Lung (tissue), 12 donors: ENCODE results near the gene IQCB1. TPM values are rescaled to one million over a fixed set of nuclear protein-coding genes. Genes with fewer than 3 reads are reported as not detected.
"Not testable (repeated sequence)": the region's sequence is repeated elsewhere in the genome, so short reads cannot be mapped to it uniquely, and the experiment has no call there.

Experiments used
- ATAC-seq: fragments of 200-7000 bp; cut with Tn5 transposase; one replicate; pipeline ENCODE4 v1.9.1; 2020; ENCODE audit warnings: moderate number of reproducible peaks; ENCODE audit not compliant: insufficient read depth, low FRiP score
- DNase-seq, 3 donors: peaks; one replicate each; pipeline ENCODE4 v3.0.0-alpha.2; 2013 to 2017
- H3K27ac ChIP-seq, 2 donors: one replicate each; pipeline ENCODE4 v1.5.1; 2013; ENCODE audit warnings: mild to moderate bottlenecking in 2 of 2, moderate library complexity in 2 of 2, control low read depth in 1 of 2, inconsistent platforms in 1 of 2, low read depth in 1 of 2, low read length in 1 of 2
- H3K27me3 ChIP-seq, 3 donors: one replicate each; pipeline ENCODE4 v1.5.1; 2013; ENCODE audit warnings: low read length in 2 of 3; ENCODE audit not compliant: control insufficient read depth in 3 of 3, insufficient read depth in 3 of 3
- H3K36me3 ChIP-seq, 4 donors: one replicate each; pipeline ENCODE4 v1.5.1; 2013; ENCODE audit warnings: low read length in 4 of 4, mild to moderate bottlenecking in 1 of 4, moderate library complexity in 1 of 4; ENCODE audit not compliant: control insufficient read depth in 4 of 4, insufficient read depth in 4 of 4
- H3K4me1 ChIP-seq, 5 donors: one replicate each; pipeline ENCODE4 v1.5.1; 2013; ENCODE audit warnings: low read length in 5 of 5, mild to moderate bottlenecking in 2 of 5, moderate library complexity in 1 of 5; ENCODE audit not compliant: control insufficient read depth in 5 of 5, insufficient read depth in 5 of 5
- H3K4me3 ChIP-seq: one replicate; pipeline ENCODE4 v1.5.1; 2013; ENCODE audit warnings: mild to moderate bottlenecking, control low read depth, moderate library complexity
- H3K9ac ChIP-seq, 2 donors: one replicate each; pipeline ENCODE4 v1.5.1; 2013; ENCODE audit warnings: low read length in 2 of 2, control low read depth in 1 of 2; ENCODE audit not compliant: insufficient read depth in 1 of 2
- H3K9me3 ChIP-seq, 4 donors: one replicate each; pipeline ENCODE4 v1.5.1; 2013; ENCODE audit warnings: low read length in 3 of 4, mild to moderate bottlenecking in 1 of 4, moderate library complexity in 1 of 4; ENCODE audit not compliant: control insufficient read depth in 4 of 4, insufficient read depth in 3 of 4
- WGBS, 2 donors: extraction: QIAGEN DNeasy Blood & Tissue Kit; methylation state at CpG; one replicate each; pipeline ENCODE4 v1.1.7; 2013; 5-methylcytosine and 5-hydroxymethylcytosine counted together
- polyA plus RNA-seq, 2 donors: library from polyadenylated mRNA; stranded (reverse); fragments of 200-250 nt; gene quantifications; one replicate each; pipeline ENCODE4 v1.2.1, GENCODE V29; 2013
- total RNA-seq, 2 donors: library from RNA; depleted of rRNA in 1 of 2; stranded (reverse); fragments of >200 nt in 1 of 2; gene quantifications; one replicate each; pipeline ENCODE4 v1.2.1, GENCODE V29; 2014 to 2021
- TF ChIP-seq, protein P1 (sequence below): IDR thresholded peaks from 2 replicates; pipeline ENCODE4 v1.5.1; 2012; ENCODE audit warnings: mild to moderate bottlenecking; ENCODE audit errors: control extremely low read depth, extremely low read depth
- donor health status: control.
- donor health status: control.
- donor health status: Bipolar disorder and iron deficiency.
- donor health status: healthy.
- donor health status: DM: yes; HTN: yes; CAD: no.

The IQCB1 gene
- total and polyA plus RNA-seq, 4 donors, result 11.7 to 30.7 (median 15.1) TPM

DNA sequence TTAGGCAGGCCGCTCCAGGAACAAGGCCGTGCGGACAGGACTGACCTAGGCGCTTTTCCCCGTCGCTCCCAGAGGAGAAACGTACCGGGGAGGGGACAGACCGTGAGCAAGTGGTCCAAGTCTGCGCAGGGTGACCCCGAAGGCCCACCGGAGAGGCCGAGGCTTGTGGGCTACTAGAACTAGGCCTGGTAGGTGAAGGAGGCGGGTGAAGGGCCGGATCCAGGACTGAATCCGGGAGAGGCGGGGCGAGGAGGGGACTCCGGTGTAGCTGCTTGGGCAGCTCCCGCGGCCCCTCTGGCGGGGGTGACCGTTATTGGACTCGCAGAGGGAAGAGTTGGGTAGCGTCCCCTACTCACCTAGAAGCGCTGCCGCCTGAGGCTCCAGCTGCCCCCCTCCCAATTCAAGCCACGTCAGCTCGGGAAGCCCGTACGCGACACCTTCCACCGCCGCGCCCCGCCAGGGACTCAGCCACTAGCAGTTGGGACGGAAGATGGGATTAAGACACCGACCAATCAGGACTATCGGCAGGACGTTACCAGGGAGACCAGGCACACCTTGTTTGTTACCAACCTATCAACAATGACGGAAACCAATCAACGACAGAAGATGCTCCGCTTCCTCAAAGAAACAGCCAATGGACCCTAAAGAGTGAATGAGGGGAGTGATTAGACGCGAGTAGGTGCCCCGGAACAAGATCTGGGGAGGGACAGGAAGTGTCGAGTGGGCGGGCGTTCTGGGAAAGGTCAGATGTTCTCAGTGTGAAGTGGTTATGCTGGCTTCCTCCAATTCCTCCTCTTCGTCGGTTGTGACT, 85.4 kb downstream of the IQCB1 start, which contains the start of gene GOLGB1:
Gene GOLGB1 (minus strand): TSS at position 466 of the 811 bp plus-strand sequence. CDS start 18,770 bp downstream, outside the sequence.
- H3K27ac ChIP-seq, result peak within 1 kb of the TSS; percentile 94 to 100
- peak within 1 kb of the TSS; percentile 89 to 96 for H3K9ac ChIP-seq
- H3K4me1 ChIP-seq, result peaks cover 0 to 22% (median 9%) of the 10 kb centered on the region in 5 donors
- H3K4me3 ChIP-seq, result peak within 1 kb of the TSS; percentile 92
- peaks cover 0 to 4% (median 3%) of the 10 kb centered on the region in 3 donors for H3K27me3 ChIP-seq
- 0 to 1% methylated on average over 51 of the region's 51 CpGs for WGBS, 2 donors
- ATAC-seq, result peak; percentile 96
- no peaks in the 10 kb centered on the region for H3K36me3 ChIP-seq
- no peaks in the 10 kb centered on the region for H3K9me3 ChIP-seq
- DNase-seq, result peak; percentile 96 to 99 (median 99)
- TF ChIP-seq, protein P1, sequence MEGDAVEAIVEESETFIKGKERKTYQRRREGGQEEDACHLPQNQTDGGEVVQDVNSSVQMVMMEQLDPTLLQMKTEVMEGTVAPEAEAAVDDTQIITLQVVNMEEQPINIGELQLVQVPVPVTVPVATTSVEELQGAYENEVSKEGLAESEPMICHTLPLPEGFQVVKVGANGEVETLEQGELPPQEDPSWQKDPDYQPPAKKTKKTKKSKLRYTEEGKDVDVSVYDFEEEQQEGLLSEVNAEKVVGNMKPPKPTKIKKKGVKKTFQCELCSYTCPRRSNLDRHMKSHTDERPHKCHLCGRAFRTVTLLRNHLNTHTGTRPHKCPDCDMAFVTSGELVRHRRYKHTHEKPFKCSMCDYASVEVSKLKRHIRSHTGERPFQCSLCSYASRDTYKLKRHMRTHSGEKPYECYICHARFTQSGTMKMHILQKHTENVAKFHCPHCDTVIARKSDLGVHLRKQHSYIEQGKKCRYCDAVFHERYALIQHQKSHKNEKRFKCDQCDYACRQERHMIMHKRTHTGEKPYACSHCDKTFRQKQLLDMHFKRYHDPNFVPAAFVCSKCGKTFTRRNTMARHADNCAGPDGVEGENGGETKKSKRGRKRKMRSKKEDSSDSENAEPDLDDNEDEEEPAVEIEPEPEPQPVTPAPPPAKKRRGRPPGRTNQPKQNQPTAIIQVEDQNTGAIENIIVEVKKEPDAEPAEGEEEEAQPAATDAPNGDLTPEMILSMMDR, result no peak

DNA sequence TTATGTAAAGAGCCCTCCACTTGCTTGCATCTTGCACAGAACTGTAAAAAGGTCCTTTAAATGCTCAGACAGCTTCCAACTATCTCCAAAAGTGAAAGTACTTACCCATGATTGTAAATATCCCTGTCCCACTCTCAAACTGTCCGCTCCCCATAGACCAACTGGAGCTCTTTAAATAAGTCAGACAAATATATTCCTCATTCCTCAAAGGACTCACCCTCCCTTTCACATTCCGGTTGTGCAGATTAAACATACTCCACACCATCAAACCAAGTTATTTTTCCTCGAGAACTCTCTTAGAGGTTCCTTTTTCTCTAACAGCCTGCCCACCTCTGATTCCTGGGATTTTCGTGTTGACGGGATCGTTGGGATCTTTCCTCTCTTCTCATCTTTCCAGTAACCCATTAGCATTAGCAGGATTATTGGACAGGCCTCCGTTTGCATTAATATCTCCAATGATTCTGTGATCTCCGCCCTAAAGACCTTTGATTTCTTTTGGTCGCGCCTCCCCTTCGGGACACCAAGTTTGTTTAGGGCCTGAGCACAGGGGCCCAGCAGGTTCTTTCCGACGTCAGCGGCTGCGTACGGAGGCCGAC, 86.1 kb downstream of the IQCB1 start:
- ATAC-seq (peak; percentile 59), DNase-seq (peak in 2 of 3 donors; percentile 69 to 78)
- H3K27ac ChIP-seq, result peak overlapping the region; percentile 94 to 100
- TF ChIP-seq, protein P1, result no peak
- WGBS, 2 donors, result 1% methylated on average over 17 of the region's 17 CpGs
- H3K4me1 ChIP-seq, result peaks cover 0 to 22% (median 9%) of the 10 kb centered on the region in 5 donors
- no peaks in the 10 kb centered on the region for H3K36me3 ChIP-seq
- peaks cover 0 to 3% (median 2%) of the 10 kb centered on the region in 3 donors for H3K27me3 ChIP-seq
- peak overlapping the region; percentile 89 to 96 for H3K9ac ChIP-seq
- H3K9me3 ChIP-seq, result no peaks in the 10 kb centered on the region
- peak overlapping the region; percentile 92 for H3K4me3 ChIP-seq

DNA sequence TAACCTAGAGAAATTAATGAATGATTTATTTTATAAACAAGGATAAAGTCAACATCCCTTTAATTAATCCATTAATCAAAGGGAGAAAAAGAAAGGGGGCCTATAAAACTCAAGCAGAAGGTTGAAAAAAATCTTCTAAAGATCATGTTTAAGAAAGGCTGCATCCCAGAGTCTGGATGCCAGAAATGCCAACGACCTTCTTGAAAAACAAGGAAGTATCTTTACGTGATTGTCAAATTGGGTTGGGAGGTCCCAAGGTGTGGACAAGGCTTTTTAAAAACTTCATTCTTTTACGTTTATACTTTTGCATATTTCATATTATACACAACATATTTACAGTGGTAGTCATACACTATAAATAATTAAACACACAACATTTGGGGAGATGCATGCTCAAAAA, 86.9 kb downstream of the IQCB1 start:
- peaks cover 0 to 3% (median 0%) of the 10 kb centered on the region in 3 donors for H3K27me3 ChIP-seq
- WGBS, 2 donors, result 27 to 34% methylated on average over 3 of the region's 3 CpGs
- DNase-seq (peak in 1 of 3 donors; percentile 8), ATAC-seq (no peak)
- peaks cover 0 to 2% (median 0%) of the 10 kb centered on the region in 4 donors for H3K9me3 ChIP-seq
- H3K36me3 ChIP-seq, result no peaks in the 10 kb centered on the region
- TF ChIP-seq, protein P1, result no peak
- H3K4me3 ChIP-seq, result no peak overlapping the region
- no peak overlapping the region for H3K27ac ChIP-seq
- H3K4me1 ChIP-seq, result peaks cover 0 to 22% (median 9%) of the 10 kb centered on the region in 5 donors
- peak overlapping the region in 1 of 2 donors; percentile 38 for H3K9ac ChIP-seq

- not testable (repeated sequence) for H3K27me3 ChIP-seq, H3K4me3 ChIP-seq, H3K36me3 ChIP-seq, H3K4me1 ChIP-seq, DNase-seq, H3K27ac ChIP-seq, H3K9ac ChIP-seq, ATAC-seq, H3K9me3 ChIP-seq
- whole genome bisulfite sequencing, 2 donors, result 98 to 100% methylated on average over 2 of the region's 2 CpGs
These were observed 91.8 kb downstream of the IQCB1 start for GRCh38 chr3:121743106-121743505.
